ENCODE results near the gene GDF2.

- TF ChIP-seq EP300 (IDR thresholded peaks at IDR 0.05), result no peak
- TF ChIP-seq CTCF (IDR thresholded peaks at IDR 0.05), result no peak
These were observed 34.5 kb downstream of the GDF2 start for GRCh38 chr10:47356708-47357107.

All from tibial nerve (tissue), 4 donors.